HG03108 (cell line): ENCODE results near the gene FTO.

ENCODE experiments used
- ATAC-seq: cut with Tn5 transposase; IDR thresholded peaks from one replicate; pipeline ENCODE4 v1.9.1; 2021; ENCODE audit warnings: moderate library complexity; ENCODE audit not compliant: unreplicated experiment

Gene FTO

GRCh38 chr16:53752560-53752959 is 48.6 kb downstream of the FTO start:
- no peak for ATAC-seq

GRCh38 chr16:53753431-53753830 is 49.5 kb downstream of the FTO start:
- ATAC-seq = no peak

GRCh38 chr16:53755026-53755910 is 51.3 kb downstream of the FTO start:
- ATAC-seq = no peak

- ATAC-seq = no peak
Observed at GRCh38 chr16:53756275-53756996, 52.5 kb downstream of the FTO start.

- no peak for ATAC-seq
Observed at GRCh38 chr16:53757971-53758609, 54.1 kb downstream of the FTO start.

GRCh38 chr16:53761962-53762703 is 58.2 kb downstream of the FTO start:
- ATAC-seq = no peak

- ATAC-seq = no peak
Observed at GRCh38 chr16:53766304-53767016, 62.5 kb downstream of the FTO start.

GRCh38 chr16:53768167-53768566 is 64.2 kb downstream of the FTO start:
- ATAC-seq = no peak

GRCh38 chr16:53768593-53768992 is 64.6 kb downstream of the FTO start:
- no peak for ATAC-seq

- no peak for ATAC-seq
Observed at GRCh38 chr16:53769185-53769584, 65.2 kb downstream of the FTO start.

- no peak for ATAC-seq
Observed at GRCh38 chr16:53769787-53770186, 65.8 kb downstream of the FTO start.

GRCh38 chr16:53770641-53771040 is 66.7 kb downstream of the FTO start:
- ATAC-seq = no peak

- no peak for ATAC-seq
Observed at GRCh38 chr16:53771655-53772497, 67.9 kb downstream of the FTO start.

- peak; percentile 36 for ATAC-seq
Observed at GRCh38 chr16:53773150-53773846, 69.3 kb downstream of the FTO start.

- no peak for ATAC-seq
Observed at GRCh38 chr16:53773881-53774280, 69.9 kb downstream of the FTO start.

GRCh38 chr16:53775106-53775820 is 71.3 kb downstream of the FTO start:
- ATAC-seq = no peak

GRCh38 chr16:53775821-53776431 is 72.0 kb downstream of the FTO start:
- no peak for ATAC-seq

GRCh38 chr16:53779186-53779585 is 75.2 kb downstream of the FTO start:
- no peak for ATAC-seq
